HG02798 (cell line): ENCODE measurements around the gene CCDC88C.
A peak's percentile ranks its signal among the peaks of the same experiment; 100 is the strongest.
"Not testable (repeated sequence)": the region's sequence is repeated elsewhere in the genome, so short reads cannot be mapped to it uniquely, and the experiment has no call there.

ENCODE experiments used
- ATAC-seq: cut with Tn5 transposase; IDR thresholded peaks from one replicate; pipeline ENCODE4 v1.9.1; 2021; ENCODE audit warnings: mild to moderate bottlenecking; ENCODE audit not compliant: unreplicated experiment, poor library complexity

The CCDC88C gene

GRCh38 chr14:91417983-91418386 lies 365 bp upstream of the CCDC88C start:
- peak; percentile 45 for ATAC-seq

- no peak for ATAC-seq
These were observed 888 bp downstream of the CCDC88C start for GRCh38 chr14:91416744-91417119.

- ATAC-seq, result peak; percentile 55
These were observed 1.6 kb downstream of the CCDC88C start for GRCh38 chr14:91415794-91416743.

- no peak for ATAC-seq
These were observed 3.2 kb downstream of the CCDC88C start for GRCh38 chr14:91414475-91414833.

GRCh38 chr14:91413547-91414474 lies 3.8 kb downstream of the CCDC88C start:
- ATAC-seq, result no peak

- ATAC-seq, result no peak
These were observed 4.7 kb downstream of the CCDC88C start for GRCh38 chr14:91412939-91413338.

GRCh38 chr14:91410771-91411536 lies 6.7 kb downstream of the CCDC88C start:
- peak; percentile 30 for ATAC-seq

GRCh38 chr14:91409928-91410718 lies 7.5 kb downstream of the CCDC88C start:
- ATAC-seq, result no peak

GRCh38 chr14:91409240-91409639 lies 8.4 kb downstream of the CCDC88C start:
- ATAC-seq, result not testable (repeated sequence)

- ATAC-seq, result no peak
These were observed 10.6 kb downstream of the CCDC88C start for GRCh38 chr14:91406982-91407381.

- ATAC-seq, result no peak
These were observed 11.2 kb downstream of the CCDC88C start for GRCh38 chr14:91406451-91406850.

GRCh38 chr14:91405724-91406435 lies 11.7 kb downstream of the CCDC88C start:
- ATAC-seq, result no peak

GRCh38 chr14:91405241-91405721 lies 12.3 kb downstream of the CCDC88C start:
- no peak for ATAC-seq

- no peak for ATAC-seq
These were observed 14.6 kb downstream of the CCDC88C start for GRCh38 chr14:91402771-91403600.

- no peak for ATAC-seq
These were observed 15.3 kb downstream of the CCDC88C start for GRCh38 chr14:91402348-91402747.

GRCh38 chr14:91401751-91402150 lies 15.9 kb downstream of the CCDC88C start:
- no peak for ATAC-seq

- no peak for ATAC-seq
These were observed 16.9 kb downstream of the CCDC88C start for GRCh38 chr14:91400696-91401095.
